Esophagus mucosa (tissue), 1 donor: ENCODE measurements around the gene DOLPP1. TPM values are rescaled to one million over a fixed set of nuclear protein-coding genes. Genes with fewer than 3 reads are reported as not detected.

Experiments used
- ATAC-seq: fragments of 200-7000 bp; cut with Tn5 transposase; one replicate; pipeline ENCODE4 v1.9.1; 2020
- total RNA-seq: library from RNA; stranded (reverse); gene quantifications from one replicate; pipeline ENCODE4 v1.2.4, GENCODE V29; 2023
- donor health status: DM: yes; HTN: yes; CAD: no.

Gene DOLPP1
- total RNA-seq, 1 donor from 2014 or later = 14.7 TPM

DNA sequence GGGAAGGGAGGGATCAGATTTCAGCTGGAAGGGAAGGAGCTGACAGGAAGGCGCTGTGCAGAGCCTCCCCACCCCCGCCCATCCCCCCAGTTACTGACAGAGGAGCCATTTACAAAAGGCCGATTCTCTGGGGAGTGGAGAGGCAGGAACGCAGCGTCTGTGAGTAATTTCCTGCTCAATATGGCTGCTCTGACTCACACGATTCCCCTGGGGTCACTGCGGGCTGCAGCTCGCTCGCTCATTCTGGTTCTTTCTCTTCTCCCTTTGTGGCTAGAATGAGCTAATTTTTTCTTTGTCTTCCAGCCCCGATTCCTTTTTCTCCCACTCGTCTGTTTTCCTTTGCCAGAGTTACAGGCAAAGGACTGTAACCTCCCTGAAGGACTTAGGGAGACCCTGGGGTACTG is 59.1 kb downstream of the DOLPP1 start:
- ATAC-seq = peak; percentile 86

Other genes with a start within 250 kb of the DOLPP1 start
- 3.7 TPM for gene KYAT1, start 199.2 kb upstream of the DOLPP1 start, total RNA-seq
- 75.8 TPM for gene LRRC8A, start 199.0 kb upstream of the DOLPP1 start, total RNA-seq
- 12.4 TPM for gene PHYHD1, start 160.1 kb upstream of the DOLPP1 start, total RNA-seq
- 9.2 TPM for gene DOLK, start 133.5 kb upstream of the DOLPP1 start, total RNA-seq
- gene NUP188, start 133.4 kb upstream of the DOLPP1 start, total RNA-seq = 43.5 TPM
- 101 TPM for gene SH3GLB2, start 52.8 kb upstream of the DOLPP1 start, total RNA-seq
- 21.2 TPM for gene MIGA2, start 44.5 kb upstream of the DOLPP1 start, total RNA-seq
- 33.4 TPM for gene CRAT, start 29.7 kb downstream of the DOLPP1 start, total RNA-seq
- 121 TPM for gene PTPA, start 30.3 kb downstream of the DOLPP1 start, total RNA-seq
- gene IER5L, start 97.2 kb downstream of the DOLPP1 start, total RNA-seq = 8.1 TPM